Measurements from ENCODE around the gene ANKDD1A.

DNA sequence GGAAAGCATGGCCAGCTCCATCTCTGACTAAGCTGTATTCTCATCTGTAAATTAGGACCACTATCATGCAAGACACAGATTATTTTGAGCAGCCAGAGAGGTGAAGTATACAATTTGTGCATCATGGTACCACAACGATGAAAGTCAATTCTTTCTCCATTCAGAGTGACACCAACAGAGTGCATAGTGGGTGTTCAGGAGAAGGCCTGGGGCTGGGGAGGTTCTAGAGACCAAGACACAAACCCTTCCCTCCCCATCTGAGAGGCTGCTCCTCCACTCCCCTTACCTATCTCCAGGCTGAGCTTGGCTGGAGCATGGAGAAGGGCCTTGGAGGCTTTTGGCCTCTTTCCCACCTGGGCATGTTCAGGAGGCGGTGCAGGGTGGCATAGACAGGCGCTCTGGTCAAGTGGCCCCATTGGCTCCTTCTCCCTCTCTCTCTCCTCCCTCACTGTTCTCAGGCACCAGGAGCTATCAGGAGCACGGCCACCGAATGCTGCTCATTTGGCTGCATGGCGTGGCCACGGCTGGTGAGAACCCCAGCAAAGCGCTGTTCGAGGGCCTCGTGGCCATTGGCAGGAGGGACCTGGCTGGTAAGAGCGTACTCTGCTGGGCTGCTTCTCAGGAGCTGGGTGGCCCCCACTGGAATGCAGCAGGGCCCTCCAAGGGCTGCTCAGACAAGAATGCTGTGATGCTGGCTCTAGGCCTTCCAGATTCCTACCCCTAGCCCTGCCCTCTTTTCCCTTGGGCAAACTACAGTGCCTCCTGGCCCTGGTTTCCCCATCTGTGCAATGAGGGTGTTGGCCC, 37.9 kb downstream of the ANKDD1A start:
- TF ChIP-seq, protein P1, sequence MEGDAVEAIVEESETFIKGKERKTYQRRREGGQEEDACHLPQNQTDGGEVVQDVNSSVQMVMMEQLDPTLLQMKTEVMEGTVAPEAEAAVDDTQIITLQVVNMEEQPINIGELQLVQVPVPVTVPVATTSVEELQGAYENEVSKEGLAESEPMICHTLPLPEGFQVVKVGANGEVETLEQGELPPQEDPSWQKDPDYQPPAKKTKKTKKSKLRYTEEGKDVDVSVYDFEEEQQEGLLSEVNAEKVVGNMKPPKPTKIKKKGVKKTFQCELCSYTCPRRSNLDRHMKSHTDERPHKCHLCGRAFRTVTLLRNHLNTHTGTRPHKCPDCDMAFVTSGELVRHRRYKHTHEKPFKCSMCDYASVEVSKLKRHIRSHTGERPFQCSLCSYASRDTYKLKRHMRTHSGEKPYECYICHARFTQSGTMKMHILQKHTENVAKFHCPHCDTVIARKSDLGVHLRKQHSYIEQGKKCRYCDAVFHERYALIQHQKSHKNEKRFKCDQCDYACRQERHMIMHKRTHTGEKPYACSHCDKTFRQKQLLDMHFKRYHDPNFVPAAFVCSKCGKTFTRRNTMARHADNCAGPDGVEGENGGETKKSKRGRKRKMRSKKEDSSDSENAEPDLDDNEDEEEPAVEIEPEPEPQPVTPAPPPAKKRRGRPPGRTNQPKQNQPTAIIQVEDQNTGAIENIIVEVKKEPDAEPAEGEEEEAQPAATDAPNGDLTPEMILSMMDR (IDR thresholded peaks at IDR 0.05), result no peak
- TF ChIP-seq POLR2A (IDR thresholded peaks at IDR 0.05), result no peak
- TF ChIP-seq POLR2AphosphoS5 (IDR thresholded peaks at IDR 0.05), result no peak
- TF ChIP-seq EP300 (IDR thresholded peaks at IDR 0.05), result no peak

Measured in stomach (tissue), 4 donors.